ENCODE results near the gene SEMA3E.

GRCh38 chr7:83456413-83456812 is 192.5 kb downstream of the SEMA3E start:
- TF ChIP-seq CTCF (IDR thresholded peaks at IDR 0.05) = no peak
- TF ChIP-seq POLR2AphosphoS5 (IDR thresholded peaks at IDR 0.05) = no peak

All from suprapubic skin (tissue), 3 donors.